ENCODE measurements around the gene ST6GALNAC4.
A peak's percentile ranks its signal among the peaks of the same experiment; 100 is the strongest.

ST6GALNAC4 gene

GRCh38 chr9:127929625-127929979 is 12.8 kb upstream of the ST6GALNAC4 start:
- no peak for DNase-seq (ENCODE audit: low read depth in 2 of 2)

GRCh38 chr9:127928676-127929624 is 12.1 kb upstream of the ST6GALNAC4 start:
- no peak for DNase-seq (ENCODE audit: low read depth in 2 of 2)

- no peak for DNase-seq (ENCODE audit: low read depth in 2 of 2)
Observed at GRCh38 chr9:127927988-127928675, 11.3 kb upstream of the ST6GALNAC4 start.

GRCh38 chr9:127927201-127927987 is 10.6 kb upstream of the ST6GALNAC4 start:
- peak; percentile 62 to 73 for DNase-seq (ENCODE audit: low read depth in 2 of 2)

- no peak for DNase-seq (ENCODE audit: low read depth in 2 of 2)
Observed at GRCh38 chr9:127926906-127927200, 10.0 kb upstream of the ST6GALNAC4 start.

- no peak for DNase-seq (ENCODE audit: low read depth in 2 of 2)
Observed at GRCh38 chr9:127925959-127926905, 9.4 kb upstream of the ST6GALNAC4 start.

GRCh38 chr9:127924736-127925444 is 8.0 kb upstream of the ST6GALNAC4 start:
- no peak for DNase-seq (ENCODE audit: low read depth in 2 of 2)

- no peak for DNase-seq (ENCODE audit: low read depth in 2 of 2)
Observed at GRCh38 chr9:127923771-127924170, 6.9 kb upstream of the ST6GALNAC4 start.

- no peak for DNase-seq (ENCODE audit: low read depth in 2 of 2)
Observed at GRCh38 chr9:127923046-127923445, 6.2 kb upstream of the ST6GALNAC4 start.

GRCh38 chr9:127921557-127922120 is 4.8 kb upstream of the ST6GALNAC4 start:
- DNase-seq (ENCODE audit: low read depth in 2 of 2), result peak in 1 of 2 donors; percentile 72

GRCh38 chr9:127920794-127921193 is 4.0 kb upstream of the ST6GALNAC4 start:
- DNase-seq (ENCODE audit: low read depth in 2 of 2), result no peak

GRCh38 chr9:127919253-127919815 is 2.5 kb upstream of the ST6GALNAC4 start:
- DNase-seq (ENCODE audit: low read depth in 2 of 2), result no peak

- no peak for DNase-seq (ENCODE audit: low read depth in 2 of 2)
Observed at GRCh38 chr9:127918183-127919107, 1.6 kb upstream of the ST6GALNAC4 start.

- DNase-seq (ENCODE audit: low read depth in 2 of 2), result no peak
Observed at GRCh38 chr9:127917603-127918002, 762 bp upstream of the ST6GALNAC4 start.

GRCh38 chr9:127915801-127916719 is 781 bp downstream of the ST6GALNAC4 start:
- no peak for DNase-seq (ENCODE audit: low read depth in 2 of 2)

GRCh38 chr9:127915325-127915752 is 1.5 kb downstream of the ST6GALNAC4 start:
- no peak for DNase-seq (ENCODE audit: low read depth in 2 of 2)

- DNase-seq (ENCODE audit: low read depth in 2 of 2), result no peak
Observed at GRCh38 chr9:127913682-127914081, 3.2 kb downstream of the ST6GALNAC4 start.

GRCh38 chr9:127912882-127913281 is 4.0 kb downstream of the ST6GALNAC4 start:
- no peak for DNase-seq (ENCODE audit: low read depth in 2 of 2)
